SK-N-SH treated with all-trans-retinoic acid at 6 μM for 48 hours (cell line): ENCODE results near the gene OSGIN1.

Experiments used
- BACH2 ChIP-seq: fragments of 250-450 bp; sonication (Bioruptor Pico); IDR thresholded peaks from 2 replicates; pipeline ENCODE4 v1.9.0; 2021; ENCODE audit warnings: mild to moderate bottlenecking, borderline replicate concordance
- CSDC2 ChIP-seq: fragments of 250-450 bp; sonication (Bioruptor Pico); IDR thresholded peaks from 2 replicates; pipeline ENCODE4 v1.5.0; 2020; ENCODE audit warnings: mild to moderate bottlenecking, moderate library complexity
- CSRNP3 ChIP-seq: fragments of 250-450 bp; sonication (Bioruptor Pico); IDR thresholded peaks from 2 replicates; pipeline ENCODE4 v1.5.1; 2021; ENCODE audit warnings: mild to moderate bottlenecking, moderate library complexity
- PATZ1 ChIP-seq: fragments of 250-450 bp; sonication (Bioruptor Pico); IDR thresholded peaks from 2 replicates; pipeline ENCODE4 v1.8.0; 2020; ENCODE audit warnings: mild to moderate bottlenecking, moderate library complexity, borderline replicate concordance
- POU6F1 ChIP-seq: fragments of 250-450 bp; sonication (Bioruptor Pico); IDR thresholded peaks from 2 replicates; pipeline ENCODE4 v1.8.0; 2021; ENCODE audit warnings: low read depth, mild to moderate bottlenecking, moderate library complexity, borderline replicate concordance
- RARB ChIP-seq: fragments of 250-450 bp; sonication (Bioruptor Pico); IDR thresholded peaks from 2 replicates; pipeline ENCODE4 v1.8.0; 2021; ENCODE audit warnings: mild to moderate bottlenecking, moderate library complexity
- SNAI2 ChIP-seq: fragments of 250-450 bp; sonication (Bioruptor Pico); IDR thresholded peaks from 2 replicates; pipeline ENCODE4 v1.5.0; 2020; ENCODE audit warnings: mild to moderate bottlenecking, moderate library complexity
- TOX ChIP-seq: fragments of 250-450 bp; sonication (Bioruptor Pico); IDR thresholded peaks from 2 replicates; pipeline ENCODE4 v1.8.0; 2021; ENCODE audit warnings: mild to moderate bottlenecking, moderate library complexity, borderline replicate concordance
- ZFP3 ChIP-seq: fragments of 250-450 bp; sonication (Bioruptor Pico); IDR thresholded peaks from 2 replicates; pipeline ENCODE4 v1.5.0; 2020; ENCODE audit warnings: mild to moderate bottlenecking, moderate library complexity
- ZFP30 ChIP-seq: fragments of 450-650 bp; formaldehyde crosslinking; IDR thresholded peaks from 2 replicates; pipeline ENCODE4 v1.5.0; 2022; ENCODE audit warnings: mild to moderate bottlenecking, moderate library complexity
- ZNF565 ChIP-seq: fragments of 450-650 bp; formaldehyde crosslinking; conservative IDR thresholded peaks from 2 replicates; pipeline ENCODE4 v1.5.0; 2020; ENCODE audit warnings: low read depth, mild to moderate bottlenecking, moderate library complexity
- ZNF70 ChIP-seq: fragments of 450-650 bp; formaldehyde crosslinking; IDR thresholded peaks from 2 replicates; pipeline ENCODE4 v1.5.0; 2020; ENCODE audit warnings: mild to moderate bottlenecking, moderate library complexity

GRCh38 chr16:83934684-83934977 lies 18.4 kb upstream of the OSGIN1 start:
- TF ChIP-seq ZNF70 (CRISPR knock-in tag) (no peak), CSRNP3 (CRISPR knock-in tag) (no peak), TOX (no peak), BACH2 (CRISPR knock-in tag) (no peak), RARB (CRISPR knock-in tag) (no peak), CSDC2 (CRISPR knock-in tag) (no peak), ZFP30 (no peak), PATZ1 (CRISPR knock-in tag) (no peak), ZNF565 (CRISPR knock-in tag) (no peak), ZFP3 (CRISPR knock-in tag) (no peak), SNAI2 (CRISPR knock-in tag) (no peak), POU6F1 (CRISPR knock-in tag) (no peak)
